Neuronal stem cell (in vitro differentiated cells): ENCODE results near the gene AMFR.

Experiments used
- DNase-seq: peaks from one replicate; pipeline ENCODE4 v3.0.0-alpha.2; 2013; ENCODE audit warnings: low spot score
- H2AFZ ChIP-seq: one replicate; pipeline ENCODE4 v1.6.1; 2013; ENCODE audit warnings: mild to moderate bottlenecking, low read length, inconsistent platforms
- H2AK5ac ChIP-seq: 2 replicates; pipeline ENCODE4 v1.6.1; 2013; ENCODE audit warnings: low read depth, mild to moderate bottlenecking, inconsistent platforms, low read length, moderate library complexity, mixed read lengths
- H2BK120ac ChIP-seq: 2 replicates; pipeline ENCODE4 v1.6.1; 2013; ENCODE audit warnings: low read depth, mild to moderate bottlenecking, inconsistent platforms, low read length, moderate library complexity, mixed read lengths
- H2BK12ac ChIP-seq: one replicate; pipeline ENCODE4 v1.6.1; 2013; ENCODE audit warnings: low read length, inconsistent platforms
- H2BK15ac ChIP-seq: 2 replicates; pipeline ENCODE4 v1.6.1; 2013; ENCODE audit warnings: mild to moderate bottlenecking, low read length, inconsistent platforms, mixed read lengths
- H2BK5ac ChIP-seq: one replicate; pipeline ENCODE4 v1.6.1; 2013; ENCODE audit warnings: inconsistent platforms, mild to moderate bottlenecking, low read length, moderate library complexity
- H3K14ac ChIP-seq: one replicate; pipeline ENCODE4 v1.6.1; 2013; ENCODE audit warnings: low read length, inconsistent platforms
- H3K18ac ChIP-seq: 2 replicates; pipeline ENCODE4 v1.6.1; 2013; ENCODE audit warnings: low read length, inconsistent platforms
- H3K23ac ChIP-seq: 2 replicates; pipeline ENCODE4 v1.6.1; 2013; ENCODE audit warnings: low read depth, mild to moderate bottlenecking, mixed read lengths, low read length, inconsistent platforms; ENCODE audit not compliant: poor library complexity
- H3K27ac ChIP-seq: replicated peaks from 3 replicates; pipeline ENCODE4 v1.5.1; 2013; ENCODE audit warnings: low read length, inconsistent platforms
- H3K27me3 ChIP-seq, 3 experiments: 2 replicates each; pipeline ENCODE4 v1.6.1; 2013; ENCODE audit warnings: low read length in 3 of 3, mild to moderate bottlenecking in 2 of 3, inconsistent platforms in 1 of 3, low read depth in 1 of 3, mixed read lengths in 1 of 3, moderate library complexity in 1 of 3; ENCODE audit not compliant: control insufficient read depth in 3 of 3, insufficient read depth in 3 of 3
- H3K36me3 ChIP-seq, 2 donors: replicated peaks in 1 of 2; 2 replicates each; pipeline ENCODE4 v1.6.1; 2013; ENCODE audit warnings: low read length in 2 of 2; ENCODE audit not compliant: control insufficient read depth in 2 of 2, insufficient read depth in 2 of 2
- H3K4ac ChIP-seq: 2 replicates; pipeline ENCODE4 v1.6.1; 2013; ENCODE audit warnings: inconsistent platforms, mild to moderate bottlenecking, low read length, moderate library complexity
- H3K4me1 ChIP-seq, 2 donors: 1 replicate in 1 of 2; 2 replicates in 1 of 2; pipeline ENCODE4 v1.6.1; 2013; ENCODE audit warnings: low read length in 2 of 2, low read depth in 1 of 2; ENCODE audit not compliant: control insufficient read depth in 2 of 2, insufficient read depth in 1 of 2
- H3K4me2 ChIP-seq: one replicate; pipeline ENCODE4 v1.6.1; 2013; ENCODE audit warnings: mild to moderate bottlenecking, low read length, inconsistent platforms; ENCODE audit not compliant: insufficient read depth, poor library complexity, severe bottlenecking
- H3K4me3 ChIP-seq, 2 donors: 2 replicates each; pipeline ENCODE4 v1.5.1; 2013; ENCODE audit warnings: low read length in 2 of 2, mild to moderate bottlenecking in 2 of 2, inconsistent platforms in 1 of 2, moderate library complexity in 1 of 2
- H3K79me1 ChIP-seq: one replicate; pipeline ENCODE4 v1.6.1; 2013; ENCODE audit warnings: low read depth, mild to moderate bottlenecking, inconsistent platforms, low read length, moderate library complexity
- H3K9ac ChIP-seq: one replicate; pipeline ENCODE4 v1.6.1; 2013; ENCODE audit warnings: mild to moderate bottlenecking, low read depth, low read length, inconsistent platforms; ENCODE audit not compliant: poor library complexity
- H3K9me3 ChIP-seq, 2 donors: replicated peaks in 1 of 2; 2 replicates each; pipeline versions ENCODE3 to v1.6.1; 2013; ENCODE audit warnings: low read length in 2 of 2, mild to moderate bottlenecking in 2 of 2, inconsistent platforms in 1 of 2, low read depth in 1 of 2, mixed read lengths in 1 of 2, moderate library complexity in 1 of 2; ENCODE audit not compliant: control insufficient read depth in 2 of 2, insufficient read depth in 1 of 2
- H4K8ac ChIP-seq: one replicate; pipeline ENCODE4 v1.6.1; 2013; ENCODE audit warnings: low read depth, mild to moderate bottlenecking, inconsistent platforms, low read length, moderate library complexity
- H4K91ac ChIP-seq: one replicate; pipeline ENCODE4 v1.6.1; 2013; ENCODE audit warnings: low read length, low read depth, mild to moderate bottlenecking, inconsistent platforms; ENCODE audit not compliant: poor library complexity
- whole genome bisulfite sequencing, 2 donors: extraction: QIAGEN DNeasy Blood & Tissue Kit; methylation state at CpG; one replicate each; pipeline ENCODE4 v1.1.7; 2013; ENCODE audit warnings: missing lambda C conversion rate in 2 of 2, mixed read lengths in 1 of 2; ENCODE audit not compliant: insufficient read length in 2 of 2, insufficient replicate concordance in 1 of 2; ENCODE audit errors: extremely low coverage in 2 of 2; 5-methylcytosine and 5-hydroxymethylcytosine counted together

Gene AMFR

DNA sequence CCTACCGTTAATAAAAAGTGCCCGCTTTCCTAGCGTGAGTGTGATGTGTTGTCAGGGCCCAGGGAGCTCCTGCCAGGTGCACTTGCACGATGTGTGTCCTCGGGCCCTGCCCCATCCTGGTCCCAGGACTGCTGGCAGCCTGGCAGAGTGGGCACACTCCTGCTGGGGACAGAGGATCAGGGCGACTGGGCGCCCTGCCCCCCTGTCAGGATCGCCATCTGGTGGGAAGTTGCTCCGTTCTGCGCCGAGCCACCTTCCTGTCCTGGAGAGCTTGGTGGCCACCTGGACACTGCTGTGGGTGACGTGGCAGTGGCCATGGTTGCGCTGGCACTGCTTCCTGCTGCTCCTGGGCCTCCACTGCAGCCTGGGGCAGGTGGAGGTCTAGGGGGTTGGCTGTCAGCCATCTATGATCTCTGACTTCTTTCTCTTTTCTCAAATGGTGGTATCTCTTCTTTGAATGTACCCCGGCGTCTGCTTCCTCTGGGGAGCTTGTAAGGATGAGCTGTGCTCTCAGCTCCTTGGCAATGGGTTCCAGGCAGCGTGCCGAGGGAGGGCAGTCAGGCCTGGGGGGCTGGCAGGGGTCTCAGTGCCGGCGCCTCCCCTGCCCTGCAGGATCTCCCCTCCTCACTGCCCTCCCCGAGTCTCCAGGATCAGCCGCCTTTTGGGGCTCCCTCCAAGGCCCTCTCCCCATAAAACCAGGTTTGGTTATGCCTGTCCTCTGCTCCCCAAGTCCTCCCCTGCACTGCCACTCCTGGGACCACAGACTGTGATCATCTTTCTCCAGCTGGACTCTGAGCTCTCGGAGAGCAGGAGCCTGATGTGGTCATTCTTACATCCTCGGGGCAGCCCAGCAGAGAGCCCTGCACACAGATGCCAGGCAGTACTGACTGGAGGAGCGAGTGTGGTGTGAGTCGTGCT is 76.9 kb downstream of the AMFR start:
- Histone ChIP-seq H2AFZ (no peak overlapping the region), H3K36me3 (no peaks in the 10 kb centered on the region), H3K9me3 (no peaks in the 10 kb centered on the region), H3K9ac (no peak overlapping the region), H2BK12ac (no peak overlapping the region), H3K14ac (peak overlapping the region; percentile 63), H2AK5ac (no peak overlapping the region), H2BK15ac (no peak overlapping the region), H2BK5ac (peak overlapping the region; percentile 83), H3K23ac (peak overlapping the region; percentile 90), H3K18ac (peak overlapping the region; percentile 59), H4K8ac (no peak overlapping the region), H3K4me1 (peaks cover 0 to 3% of the 10 kb centered on the region in 2 donors), H3K4me2 (no peak overlapping the region), H3K4me3 (no peak overlapping the region), H3K4ac (no peak overlapping the region), H3K27me3 (peaks cover 0 to 2% (median 0%) of the 10 kb centered on the region in 3 experiments), H4K91ac (no peak overlapping the region), H2BK120ac (no peak overlapping the region), H3K79me1 (peaks cover 7% of the 10 kb centered on the region), H3K27ac (no peak overlapping the region)
- WGBS, 2 donors: no CpG with 5 or more reads among the region's 25 CpGs
- no peak for DNase-seq

DNA sequence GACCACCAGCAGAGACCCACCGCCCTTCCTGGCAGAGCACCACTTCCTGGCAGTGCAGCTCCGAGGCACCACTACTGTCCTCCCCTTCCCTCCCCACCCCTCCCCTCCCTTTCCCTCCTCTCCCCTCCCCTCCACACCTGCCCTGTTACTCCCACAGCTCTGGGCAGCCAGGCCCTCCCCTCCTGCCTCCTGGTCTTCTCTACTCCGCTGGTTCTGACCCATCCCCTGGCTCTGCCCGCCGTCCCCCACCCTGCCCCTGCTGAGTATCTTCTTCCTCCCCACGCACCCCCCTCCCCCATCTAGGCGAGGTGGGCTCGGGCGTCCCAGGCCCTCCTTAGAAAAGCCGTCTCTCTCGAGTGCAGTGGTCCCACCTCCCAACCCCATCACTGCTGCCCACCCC is 77.7 kb downstream of the AMFR start:
- peak overlapping the region; percentile 54 for H2BK5ac ChIP-seq
- H3K4me2 ChIP-seq: no peak overlapping the region
- H4K8ac ChIP-seq: no peak overlapping the region
- peaks cover 0 to 3% of the 10 kb centered on the region in 2 donors for H3K4me1 ChIP-seq
- H3K9me3 ChIP-seq: no peaks in the 10 kb centered on the region
- H2AFZ ChIP-seq: no peak overlapping the region
- H2BK15ac ChIP-seq: no peak overlapping the region
- no peak overlapping the region for H3K23ac ChIP-seq
- WGBS, 2 donors: no CpG with 5 or more reads among the region's 11 CpGs
- H2BK12ac ChIP-seq: no peak overlapping the region
- no peak for DNase-seq
- H4K91ac ChIP-seq: no peak overlapping the region
- H3K14ac ChIP-seq: no peak overlapping the region
- H3K79me1 ChIP-seq: peaks cover 4% of the 10 kb centered on the region
- no peaks in the 10 kb centered on the region for H3K36me3 ChIP-seq
- no peak overlapping the region for H3K27ac ChIP-seq
- no peak overlapping the region for H3K9ac ChIP-seq
- no peak overlapping the region for H3K4me3 ChIP-seq
- H2AK5ac ChIP-seq: peak overlapping the region; percentile 36
- no peak overlapping the region for H2BK120ac ChIP-seq
- no peak overlapping the region for H3K4ac ChIP-seq
- H3K27me3 ChIP-seq: peaks cover 0 to 2% (median 0%) of the 10 kb centered on the region in 3 experiments
- H3K18ac ChIP-seq: no peak overlapping the region

GRCh38 chr16:56347166-56347565 is 78.2 kb downstream of the AMFR start:
- Histone ChIP-seq H3K4me2 (no peak overlapping the region), H3K27me3 (peaks cover 0 to 2% (median 0%) of the 10 kb centered on the region in 3 experiments), H3K9ac (no peak overlapping the region), H3K36me3 (no peaks in the 10 kb centered on the region), H3K4ac (no peak overlapping the region), H2AK5ac (peak overlapping the region; percentile 36), H3K79me1 (peaks cover 1% of the 10 kb centered on the region), H2BK120ac (no peak overlapping the region), H2AFZ (no peak overlapping the region), H2BK12ac (no peak overlapping the region), H3K23ac (no peak overlapping the region), H4K91ac (no peak overlapping the region), H4K8ac (no peak overlapping the region), H3K14ac (peak overlapping the region; percentile 2), H3K4me1 (peaks cover 0 to 2% of the 10 kb centered on the region in 2 donors), H3K18ac (no peak overlapping the region), H3K27ac (no peak overlapping the region), H2BK15ac (no peak overlapping the region), H3K4me3 (no peak overlapping the region), H3K9me3 (no peaks in the 10 kb centered on the region), H2BK5ac (peak overlapping the region; percentile 54)
- DNase-seq: no peak
- WGBS, 2 donors: no CpG with 5 or more reads among the region's 8 CpGs

DNA sequence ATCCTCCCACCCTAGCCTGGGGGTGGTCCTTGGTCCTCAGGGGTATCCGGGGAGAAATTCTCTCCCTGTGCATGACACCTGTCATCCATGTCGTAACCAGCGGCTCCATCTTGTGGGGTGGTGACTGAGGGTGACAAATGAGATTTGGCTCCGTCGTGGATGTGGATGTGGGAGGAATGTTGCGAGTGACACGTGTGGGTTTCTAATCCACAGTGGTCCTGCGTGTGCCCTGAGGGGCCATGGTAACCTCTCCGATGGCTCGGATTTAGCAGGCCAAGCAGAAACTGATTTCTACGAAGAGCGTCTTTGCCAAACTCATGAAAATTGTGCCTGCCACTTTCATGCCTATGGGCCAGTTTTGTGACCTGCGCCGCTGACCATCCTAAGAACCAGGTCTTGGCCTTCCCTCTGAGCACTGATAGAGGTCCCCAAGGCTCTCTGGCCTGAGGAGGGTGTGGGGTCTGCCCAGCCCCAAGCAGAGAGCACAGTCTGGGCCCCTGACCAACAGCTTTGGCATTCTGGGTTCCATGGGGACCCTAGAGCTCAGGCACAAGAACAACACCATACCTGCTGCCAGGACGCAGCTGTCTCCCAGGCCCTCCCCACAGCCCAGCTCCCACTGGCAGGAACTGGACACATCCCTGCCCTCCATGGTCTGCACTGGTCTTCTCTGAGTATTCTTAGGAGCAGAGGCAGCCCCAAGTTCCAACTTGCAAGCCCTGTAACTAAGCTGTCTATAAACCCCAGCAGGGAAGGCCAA is 79.0 kb downstream of the AMFR start:
- H3K9me3 ChIP-seq: no peaks in the 10 kb centered on the region
- H2BK12ac ChIP-seq: no peak overlapping the region
- H3K4ac ChIP-seq: peak overlapping the region; percentile 85
- H4K91ac ChIP-seq: no peak overlapping the region
- no peak overlapping the region for H2BK15ac ChIP-seq
- peak overlapping the region; percentile 32 for H2AK5ac ChIP-seq
- peak overlapping the region; percentile 54 for H2BK5ac ChIP-seq
- H3K4me2 ChIP-seq: no peak overlapping the region
- no peak overlapping the region for H2AFZ ChIP-seq
- H2BK120ac ChIP-seq: no peak overlapping the region
- peak overlapping the region; percentile 13 for H3K14ac ChIP-seq
- H3K4me3 ChIP-seq: peak overlapping the region in 1 of 2 donors; percentile 32
- peaks cover 0 to 5% of the 10 kb centered on the region in 2 donors for H3K4me1 ChIP-seq
- no peak overlapping the region for H3K9ac ChIP-seq
- peak overlapping the region; percentile 27 for H3K18ac ChIP-seq
- peaks cover 0 to 2% (median 0%) of the 10 kb centered on the region in 3 experiments for H3K27me3 ChIP-seq
- no peak overlapping the region for H3K27ac ChIP-seq
- peaks cover 1% of the 10 kb centered on the region for H3K79me1 ChIP-seq
- H3K36me3 ChIP-seq: no peaks in the 10 kb centered on the region
- WGBS, 2 donors: no CpG with 5 or more reads among the region's 15 CpGs
- no peak overlapping the region for H4K8ac ChIP-seq
- no peak overlapping the region for H3K23ac ChIP-seq
- no peak for DNase-seq
